H1 (cell line): ENCODE data around the gene GFRAL. TPM values are rescaled to one million over a fixed set of nuclear protein-coding genes. Genes with fewer than 3 reads are reported as not detected.

Experiments used
- CTCF ChIA-PET: fragments of 300-600 bp; sonication (Branson Sonifier 250); formaldehyde crosslinking; loops from one replicate; lab custom pipeline; 2021; ENCODE audit not compliant: partially characterized antibody; lab: Charles Lee
- POLR2A ChIA-PET: fragments of 300-600 bp; sonication (Branson Sonifier 250); formaldehyde crosslinking; loops from one replicate; lab custom pipeline; 2021; ENCODE audit warnings: inconsistent platforms; ENCODE audit not compliant: partially characterized antibody; lab: Charles Lee
- DNase-seq, 2 experiments: peaks; one replicate each; pipeline versions ENCODE4 v3.0.0 to v3.0.0-alpha.2; 2010 to 2022; ENCODE audit warnings: low spot score in 2 of 2, low read depth in 1 of 2, mixed read lengths in 1 of 2
- FAIRE-seq: peaks from 2 replicates; lab custom pipeline; 2011; peaks lifted over from hg19 to GRCh38; lab: Jason Lieb, UNC
- H2AFZ ChIP-seq: 2 replicates; pipeline ENCODE4 v1.8.1; 2012; ENCODE audit warnings: low read length, inconsistent platforms
- H2AK5ac ChIP-seq: 2 replicates; pipeline ENCODE4 v1.6.1; 2013; ENCODE audit warnings: low read depth, low read length
- H2BK120ac ChIP-seq: replicated peaks from 2 replicates; pipeline ENCODE3; 2013; ENCODE audit warnings: low read depth, low read length, inconsistent platforms
- H2BK12ac ChIP-seq: 2 replicates; pipeline ENCODE4 v1.6.1; 2013; ENCODE audit warnings: low read depth, low read length
- H2BK15ac ChIP-seq: 2 replicates; pipeline ENCODE4 v1.6.1; 2013; ENCODE audit warnings: low read length
- H2BK20ac ChIP-seq: 2 replicates; pipeline ENCODE4 v1.6.1; 2013; ENCODE audit warnings: low read length
- H2BK5ac ChIP-seq: 2 replicates; pipeline ENCODE4 v1.6.1; 2013; ENCODE audit warnings: low read depth, low read length
- H3K14ac ChIP-seq: 2 replicates; pipeline ENCODE4 v1.6.1; 2013; ENCODE audit warnings: inconsistent platforms; ENCODE audit not compliant: insufficient read length
- H3K18ac ChIP-seq: 2 replicates; pipeline ENCODE4 v1.6.1; 2013; ENCODE audit warnings: low read length; ENCODE audit errors: extremely low read depth
- H3K23ac ChIP-seq: 2 replicates; pipeline ENCODE4 v1.6.1; 2013; ENCODE audit warnings: inconsistent platforms; ENCODE audit not compliant: insufficient read length
- H3K23me2 ChIP-seq: 2 replicates; pipeline ENCODE4 v1.6.1; 2013; ENCODE audit warnings: low read depth, low read length
- H3K27ac ChIP-seq: 2 replicates; pipeline ENCODE4 v1.6.1; 2011; ENCODE audit warnings: low read depth, low read length, inconsistent platforms
- H3K27me3 ChIP-seq, 4 experiments: replicated peaks in 1 of 4; 1 replicate in 1 of 4; 2 replicates in 3 of 4; pipeline versions ENCODE4 v1.6.1 to v1.8.1; 2011 to 2013; ENCODE audit warnings: low read length in 3 of 4, mild to moderate bottlenecking in 3 of 4, inconsistent platforms in 2 of 4, mixed read lengths in 2 of 4, moderate library complexity in 1 of 4; ENCODE audit not compliant: control insufficient read depth in 3 of 4, insufficient read depth in 3 of 4; ENCODE audit errors: extremely low read depth in 1 of 4
- H3K36me3 ChIP-seq, 4 experiments: 2 replicates each; pipeline versions ENCODE4 v1.6.1 to v1.8.1; 2011 to 2013; ENCODE audit warnings: mild to moderate bottlenecking in 4 of 4, low read length in 3 of 4, moderate library complexity in 2 of 4, control low read depth in 1 of 4, inconsistent platforms in 1 of 4; ENCODE audit not compliant: insufficient read depth in 4 of 4, control insufficient read depth in 2 of 4
- H3K4ac ChIP-seq: replicated peaks from 2 replicates; pipeline ENCODE3; 2013; ENCODE audit warnings: low read length, low read depth, mixed read lengths, inconsistent platforms; ENCODE audit not compliant: insufficient read length
- H3K4me1 ChIP-seq, 4 experiments: replicated peaks in 1 of 4; 1 replicate in 1 of 4; 2 replicates in 3 of 4; pipeline versions ENCODE4 v1.6.1 to v1.8.1; 2011 to 2013; ENCODE audit warnings: low read length in 3 of 4, inconsistent platforms in 2 of 4, mixed read lengths in 1 of 4; ENCODE audit not compliant: insufficient read depth in 4 of 4, control insufficient read depth in 3 of 4
- H3K4me2 ChIP-seq, 2 experiments: 2 replicates each; pipeline versions ENCODE4 v1.6.1 to v1.8.1; 2011 to 2013; ENCODE audit warnings: low read depth in 2 of 2, low read length in 2 of 2, control low read depth in 1 of 2, inconsistent platforms in 1 of 2, mild to moderate bottlenecking in 1 of 2; ENCODE audit not compliant: insufficient read depth in 1 of 2
- H3K4me3 ChIP-seq, 4 experiments: fragments of 200-600, 300-600 bp in 1 of 4; sonication (generic), shearing (Covaris generic), sonication (Bioruptor Twin) in 1 of 4; 2 replicates each; pipeline versions ENCODE4 v1.5.1 to v1.8.1; 2011 to 2016; ENCODE audit warnings: low read length in 4 of 4, low read depth in 3 of 4, control low read depth in 2 of 4, inconsistent platforms in 2 of 4, mild to moderate bottlenecking in 2 of 4, mixed read lengths in 1 of 4, moderate library complexity in 1 of 4; ENCODE audit not compliant: insufficient read depth in 2 of 4; ENCODE audit errors: extremely low read depth in 1 of 4
- H3K56ac ChIP-seq: replicated peaks from 2 replicates; pipeline ENCODE3; 2013; ENCODE audit warnings: low read depth, mild to moderate bottlenecking, mixed read lengths, low read length, inconsistent platforms; ENCODE audit not compliant: insufficient read length
- H3K79me1 ChIP-seq: 2 replicates; pipeline ENCODE4 v1.6.1; 2013; ENCODE audit warnings: low read depth, low read length, control low read depth
- H3K79me2 ChIP-seq, 2 experiments: 2 replicates each; pipeline versions ENCODE4 v1.6.1 to v1.8.1; 2012 to 2013; ENCODE audit warnings: low read length in 2 of 2, mild to moderate bottlenecking in 2 of 2, inconsistent platforms in 1 of 2; ENCODE audit not compliant: insufficient read depth in 2 of 2, control insufficient read depth in 1 of 2
- H3K9ac ChIP-seq, 4 experiments: replicated peaks in 1 of 4; 1 replicate in 1 of 4; 2 replicates in 3 of 4; pipeline versions ENCODE4 v1.6.1 to v1.8.1; 2011 to 2013; ENCODE audit warnings: low read depth in 3 of 4, low read length in 3 of 4, control low read depth in 2 of 4, mild to moderate bottlenecking in 2 of 4, moderate library complexity in 2 of 4, inconsistent platforms in 1 of 4; ENCODE audit errors: extremely low read depth in 1 of 4
- H3K9me3 ChIP-seq, 2 experiments: 2 replicates each; pipeline versions ENCODE4 v1.6.1 to v1.8.1; 2012 to 2013; ENCODE audit warnings: mild to moderate bottlenecking in 2 of 2, moderate library complexity in 2 of 2, control low read depth in 1 of 2, inconsistent platforms in 1 of 2, low read depth in 1 of 2, low read length in 1 of 2, mixed read lengths in 1 of 2; ENCODE audit not compliant: insufficient read depth in 2 of 2
- H4K20me1 ChIP-seq, 2 experiments: replicated peaks in 1 of 2; 2 replicates each; pipeline versions ENCODE3 to v1.8.1; 2011 to 2013; ENCODE audit warnings: inconsistent platforms in 2 of 2, low read length in 2 of 2, mild to moderate bottlenecking in 1 of 2; ENCODE audit not compliant: insufficient read depth in 2 of 2, control insufficient read depth in 1 of 2
- H4K5ac ChIP-seq: 2 replicates; pipeline ENCODE4 v1.6.1; 2013; ENCODE audit warnings: low read length, low read depth, mixed read lengths, inconsistent platforms; ENCODE audit not compliant: insufficient read length
- H4K8ac ChIP-seq: 2 replicates; pipeline ENCODE4 v1.8.0; 2013; ENCODE audit warnings: mild to moderate bottlenecking, moderate library complexity, low read length, inconsistent platforms; ENCODE audit not compliant: insufficient read depth; ENCODE audit errors: extremely low read depth
- H4K91ac ChIP-seq: replicated peaks from 2 replicates; pipeline ENCODE3; 2013; ENCODE audit warnings: low read length, mixed read lengths, inconsistent platforms; ENCODE audit not compliant: insufficient read length
- CBX8 ChIP-seq: fragments of 300-800, 300-1000 bp; sonication (generic); IDR thresholded peaks from 2 replicates; pipeline ENCODE4 v1.7.1; 2016; ENCODE audit warnings: low read depth, low read length, borderline replicate concordance
- HDAC2 ChIP-seq, 2 experiments: fragments of 300-600 bp in 1 of 2; sonication (generic) in 1 of 2; IDR thresholded peaks; 2 replicates each; pipeline ENCODE4 v1.6.1; 2011 to 2012; ENCODE audit warnings: low read depth in 2 of 2, low read length in 2 of 2, mild to moderate bottlenecking in 2 of 2, moderate library complexity in 2 of 2, borderline replicate concordance in 1 of 2, inconsistent platforms in 1 of 2
- MAX ChIP-seq: IDR thresholded peaks from 2 replicates; pipeline ENCODE4 v1.6.1; 2012; ENCODE audit warnings: inconsistent platforms
- NANOG ChIP-seq: IDR thresholded peaks from 2 replicates; pipeline ENCODE4 v1.6.1; 2011; ENCODE audit warnings: low read length, low read depth, mild to moderate bottlenecking, inconsistent platforms; ENCODE audit not compliant: insufficient read depth, poor library complexity, severe bottlenecking
- SP2 ChIP-seq: IDR thresholded peaks from 2 replicates; pipeline ENCODE4 v1.6.1; 2012; ENCODE audit warnings: mild to moderate bottlenecking, low read length, inconsistent platforms
- SUZ12 ChIP-seq: fragments of 200-600 bp; sonication (generic); IDR thresholded peaks from 2 replicates; pipeline ENCODE4 v1.6.1; 2012; ENCODE audit warnings: mild to moderate bottlenecking, inconsistent platforms, low read length, moderate library complexity, mixed read lengths
- TCF12 ChIP-seq: IDR thresholded peaks from 2 replicates; pipeline ENCODE4 v1.6.1; 2011; ENCODE audit warnings: low read depth, mild to moderate bottlenecking, low read length
- WGBS, 2 experiments: shearing (Covaris generic) in 1 of 2; methylation state at CpG; one replicate each; pipeline versions ENCODE4 v1.1.6 to v1.1.7; 2013 to 2015; ENCODE audit warnings: low lambda C conversion rate in 2 of 2, mixed read lengths in 2 of 2, inconsistent platforms in 1 of 2, low coverage in 1 of 2, missing lambda C conversion rate in 1 of 2; ENCODE audit not compliant: insufficient replicate concordance in 2 of 2, insufficient coverage in 1 of 2, insufficient read length in 1 of 2; ENCODE audit errors: extremely low coverage in 1 of 2, missing lambda C conversion rate in 1 of 2; 5-methylcytosine and 5-hydroxymethylcytosine counted together
- polyA plus RNA-seq, 7 experiments: library from polyadenylated mRNA; depleted of rRNA in 3 of 7; stranded (reverse) in 5 of 7; unstranded in 2 of 7; fragments of >200 nt in 5 of 7; fragments of 200-250 nt in 2 of 7; gene quantifications; 1 replicate in 5 of 7; 2 replicates in 1 of 7; 4 replicates in 1 of 7; pipeline versions ENCODE4 v1.2.1 to v1.2.3, GENCODE V29; 2011 to 2013; ENCODE audit warnings: missing spikeins in 2 of 7, mixed read lengths in 2 of 7
- total RNA-seq: library from RNA; stranded (reverse); fragmentation: NEBNext Ultra II Directional; extraction: Animal tissue kit (Norgen Biotek cat#: 25700); gene quantifications from 2 replicates; pipeline ENCODE4 v1.2.1, GENCODE V29; 2021
- TF ChIP-seq, protein P1 (sequence below): IDR thresholded peaks from 2 replicates; pipeline ENCODE4 v1.6.1; 2011; ENCODE audit warnings: low read depth, mild to moderate bottlenecking, low read length; ENCODE audit not compliant: insufficient read depth

The GFRAL gene
- total and polyA plus RNA-seq, 2 of the 8 experiments (the other 6 are each of a cell fraction or from before 2014, with no cell fraction given) = not detected

- CTCF ChIA-PET = interaction anchor here (0.6 to 1.1 kb wide), 2 partner anchors 9 to 46 kb away, joined by 3 to 4 read pairs; no protein-coding TSS in a partner anchor
- Histone ChIP-seq H3K4me1 (no peaks in the 10 kb centered on the region), H3K36me3 (no peaks in the 10 kb centered on the region), H3K23ac (no peak overlapping the region), H3K4me2 (no peak overlapping the region), H3K18ac (no peak overlapping the region), H4K5ac (no peak overlapping the region), H2BK20ac (no peak overlapping the region), H3K79me2 (no peaks in the 10 kb centered on the region), H2BK12ac (no peak overlapping the region), H3K9ac (no peak overlapping the region), H2BK15ac (no peak overlapping the region), H3K9me3 (no peaks in the 10 kb centered on the region), H3K4ac (no peak overlapping the region), H2BK5ac (no peak overlapping the region), H3K23me2 (no peaks in the 10 kb centered on the region), H3K56ac (no peak overlapping the region), H2BK120ac (no peak overlapping the region), H4K8ac (no peak overlapping the region), H3K14ac (no peak overlapping the region), H3K27me3 (no peaks in the 10 kb centered on the region), H4K91ac (no peak overlapping the region), H4K20me1 (no peaks in the 10 kb centered on the region), H2AFZ (no peak overlapping the region), H3K27ac (no peak overlapping the region), H3K79me1 (no peaks in the 10 kb centered on the region), H3K4me3 (no peak overlapping the region), H2AK5ac (no peak overlapping the region)
- POLR2A ChIA-PET = no interaction called here
- TF ChIP-seq CBX8 (no peak), TCF12 (no peak), HDAC2 (IDR thresholded peaks at IDR 0.05; ENCODE audit: borderline replicate concordance in 1 of 2, low read depth in 2 of 2, low read length in 2 of 2) (no peak), SP2 (no peak), SUZ12 (no peak), NANOG (no peak), MAX (no peak)
- TF ChIP-seq, protein P1, sequence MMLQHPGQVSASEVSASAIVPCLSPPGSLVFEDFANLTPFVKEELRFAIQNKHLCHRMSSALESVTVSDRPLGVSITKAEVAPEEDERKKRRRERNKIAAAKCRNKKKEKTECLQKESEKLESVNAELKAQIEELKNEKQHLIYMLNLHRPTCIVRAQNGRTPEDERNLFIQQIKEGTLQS = no peak
- no peak for DNase-seq
- 83% methylated on average over 1 of the region's 1 CpG; no CpG with 5 or more reads in 1 of the 2 experiments for WGBS, 2 experiments
- no peak for FAIRE-seq
Measured at GRCh38 chr6:55399351-55399750, 72.1 kb downstream of the GFRAL start.
